GM18517 (cell line): ENCODE data around the gene CACNG3.
"Not testable (repeated sequence)": the region's sequence is repeated elsewhere in the genome, so short reads cannot be mapped to it uniquely, and the experiment has no call there.

Source experiments
- ATAC-seq: cut with Tn5 transposase; IDR thresholded peaks from one replicate; pipeline ENCODE4 v1.9.1; 2021; ENCODE audit warnings: mild to moderate bottlenecking, moderate library complexity; ENCODE audit not compliant: unreplicated experiment

CACNG3 gene

DNA sequence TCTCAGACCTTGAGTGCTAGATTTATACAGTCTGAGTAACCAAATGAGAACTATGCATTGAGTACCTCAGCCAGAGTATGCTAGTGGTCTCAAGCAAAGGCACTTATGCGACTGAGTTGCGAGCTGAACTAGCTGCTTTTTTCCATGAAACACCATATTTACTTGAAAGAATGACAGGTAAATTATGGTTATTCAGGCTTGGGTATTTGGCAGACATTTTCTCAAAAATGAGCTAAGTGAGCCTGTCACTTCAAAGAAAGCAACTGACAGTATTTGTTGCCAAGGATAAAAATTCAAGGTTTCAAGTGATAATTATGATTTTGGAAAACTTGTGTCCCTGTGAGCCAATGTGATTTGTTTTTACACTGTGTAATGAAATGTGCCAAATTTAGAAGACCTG, 19.3 kb downstream of the CACNG3 start:
- no peak for ATAC-seq

GRCh38 chr16:24279982-24280515, 23.9 kb downstream of the CACNG3 start:
- no peak for ATAC-seq

DNA sequence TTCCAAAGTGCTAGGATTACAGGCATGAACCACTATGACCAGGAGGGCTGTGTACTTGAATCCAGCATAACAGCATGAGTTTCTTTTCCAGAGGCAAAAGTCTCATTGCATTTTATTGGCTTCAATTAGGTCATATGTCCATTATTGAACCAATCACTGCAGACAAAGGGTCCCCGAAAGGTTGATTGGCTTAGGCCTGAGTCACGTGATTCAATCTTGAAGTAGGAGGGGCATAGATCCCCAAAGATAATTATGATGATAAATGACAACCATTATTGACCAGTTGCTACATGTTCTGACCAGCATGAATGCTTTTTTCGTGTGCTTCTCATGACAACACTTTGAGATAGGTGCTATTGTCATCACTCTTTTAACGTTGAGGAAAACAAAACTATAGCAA, 25.3 kb downstream of the CACNG3 start:
- ATAC-seq: no peak

GRCh38 chr16:24282141-24282540, 26.0 kb downstream of the CACNG3 start:
- ATAC-seq: no peak

- no peak for ATAC-seq
Observed at GRCh38 chr16:24286741-24287405, 30.7 kb downstream of the CACNG3 start.

DNA sequence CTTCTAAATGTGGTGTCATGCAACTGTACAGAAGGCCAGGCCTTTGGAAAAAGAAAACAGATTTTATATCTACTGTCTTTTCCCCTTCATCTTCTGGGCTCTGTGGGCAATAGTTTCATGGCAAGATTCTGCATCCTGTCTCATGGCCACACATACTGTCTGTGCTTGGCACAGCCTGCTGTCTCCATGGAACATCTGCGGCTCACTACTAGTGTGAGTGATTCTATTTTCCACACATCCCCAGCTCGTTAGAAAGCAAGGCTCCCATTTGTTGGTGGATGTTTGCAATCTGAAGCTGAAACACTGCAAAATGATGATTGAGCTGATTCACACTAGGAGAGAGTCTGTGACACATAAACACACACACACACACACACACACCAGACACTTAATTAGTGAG, 32.4 kb downstream of the CACNG3 start:
- ATAC-seq: no peak

DNA sequence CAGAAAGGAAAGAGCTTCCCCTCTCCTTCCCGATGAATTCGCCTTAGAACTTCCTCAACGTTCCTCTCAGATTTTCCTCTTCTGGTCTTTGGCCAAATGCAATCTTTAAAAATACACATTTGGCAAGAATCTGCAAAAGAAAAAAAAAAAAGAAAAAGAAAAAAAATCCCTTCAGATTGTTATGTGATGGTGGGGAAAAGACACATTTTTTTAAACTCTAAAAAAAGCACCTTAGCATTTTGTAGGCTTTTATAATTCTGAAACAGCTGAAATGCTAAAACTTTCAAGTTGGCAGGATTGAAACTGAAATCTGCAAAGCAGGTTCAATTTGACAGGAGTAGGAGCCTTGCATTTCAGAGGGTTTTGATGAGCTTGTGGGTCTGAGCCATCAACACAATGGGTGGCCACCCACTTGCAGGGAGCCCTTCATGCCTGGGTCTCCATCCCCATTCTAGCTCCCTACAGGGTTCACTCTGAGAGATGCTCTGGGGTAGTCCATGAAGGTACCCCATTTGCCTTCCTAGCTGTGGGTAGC, 33.1 kb downstream of the CACNG3 start:
- ATAC-seq: no peak

- no peak for ATAC-seq
Observed at GRCh38 chr16:24291932-24292331, 35.8 kb downstream of the CACNG3 start.

DNA sequence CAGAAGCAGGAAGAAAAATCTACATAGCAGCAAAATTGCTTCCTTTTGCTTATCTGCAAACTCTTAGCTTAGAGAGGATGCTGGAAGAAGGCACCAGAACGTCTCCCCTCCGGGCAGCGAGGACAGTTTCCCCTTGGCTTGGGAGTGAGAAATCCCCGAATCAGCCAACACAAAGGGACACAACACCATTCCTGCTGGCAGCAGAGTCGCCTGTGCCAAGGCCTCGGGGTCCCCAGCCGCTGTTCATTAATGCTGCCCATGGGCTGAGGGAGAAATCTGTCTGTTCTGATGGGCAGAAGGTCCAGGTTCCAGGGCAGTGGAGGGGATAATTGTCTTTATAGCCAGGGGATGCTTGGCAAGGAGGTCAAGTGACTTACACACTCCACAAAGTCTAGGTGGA, 38.0 kb downstream of the CACNG3 start:
- ATAC-seq: no peak

GRCh38 chr16:24297375-24297774, 41.2 kb downstream of the CACNG3 start:
- ATAC-seq: no peak

DNA sequence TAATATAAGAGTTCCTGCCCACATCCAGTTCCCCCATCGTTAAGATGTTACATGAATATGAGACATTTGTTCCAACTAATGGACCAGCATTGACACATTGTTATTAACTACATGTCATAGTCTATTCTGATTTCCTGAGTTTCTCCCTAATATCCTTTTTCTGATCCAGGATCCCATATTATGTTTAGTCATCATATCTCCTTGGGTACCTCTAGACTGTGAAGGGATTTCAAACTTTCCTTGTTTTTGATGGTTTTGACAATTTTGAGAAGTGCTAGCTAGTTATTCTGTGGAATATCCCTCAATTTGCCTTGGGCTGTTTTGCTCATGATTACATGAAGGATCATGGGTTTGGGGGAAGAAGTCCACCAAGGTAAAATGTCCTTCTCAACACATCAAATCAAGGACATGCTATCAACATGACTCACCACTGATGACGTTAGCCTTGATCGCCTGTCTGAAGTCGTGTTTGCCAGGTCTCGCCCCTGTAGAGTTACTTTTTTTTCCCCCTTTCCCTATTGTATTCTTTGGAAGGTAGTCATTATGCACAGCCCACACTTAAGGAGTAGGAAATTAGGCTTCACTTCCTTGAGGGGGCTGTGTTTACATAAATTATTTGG, 42.5 kb downstream of the CACNG3 start:
- ATAC-seq: no peak

DNA sequence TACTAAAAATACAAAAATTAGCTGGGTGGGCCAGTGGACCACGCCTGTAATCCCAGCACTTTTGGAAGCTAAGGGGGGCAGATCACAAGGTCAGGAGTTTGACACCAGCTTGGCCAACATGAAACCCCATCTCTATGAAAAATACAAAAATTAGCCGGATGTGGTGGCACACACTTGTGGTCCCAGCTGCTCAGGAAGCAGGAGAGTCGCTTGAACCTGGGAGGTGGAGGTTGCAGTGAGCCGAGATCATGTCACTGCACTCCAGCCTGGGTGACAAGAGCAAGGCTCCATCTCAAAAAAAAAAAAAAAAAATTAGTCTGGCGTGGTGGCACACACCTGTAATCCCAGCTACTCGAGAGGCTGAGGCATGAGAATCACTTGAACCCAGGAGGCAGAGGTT, 44.6 kb downstream of the CACNG3 start:
- not testable (repeated sequence) for ATAC-seq

DNA sequence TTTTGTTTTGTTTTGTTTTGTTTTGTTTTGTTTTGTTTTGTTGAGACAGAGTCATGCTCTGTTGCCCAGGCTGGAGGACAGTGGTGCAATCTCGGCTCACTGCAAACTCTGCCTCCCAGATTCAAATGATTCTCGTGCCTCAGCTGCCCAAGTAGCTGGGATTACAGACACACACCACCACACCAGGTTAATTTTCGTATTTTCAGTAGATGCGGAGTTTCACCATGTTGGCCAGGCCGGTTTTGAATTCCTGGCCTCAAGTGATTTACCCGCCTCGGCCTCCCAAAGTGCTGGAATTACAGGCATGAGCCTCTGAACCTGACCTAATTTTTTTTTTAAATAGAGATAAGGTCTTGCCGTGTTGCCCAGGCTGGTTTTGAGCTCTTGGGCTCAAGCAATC, 46.5 kb downstream of the CACNG3 start:
- no peak for ATAC-seq

DNA sequence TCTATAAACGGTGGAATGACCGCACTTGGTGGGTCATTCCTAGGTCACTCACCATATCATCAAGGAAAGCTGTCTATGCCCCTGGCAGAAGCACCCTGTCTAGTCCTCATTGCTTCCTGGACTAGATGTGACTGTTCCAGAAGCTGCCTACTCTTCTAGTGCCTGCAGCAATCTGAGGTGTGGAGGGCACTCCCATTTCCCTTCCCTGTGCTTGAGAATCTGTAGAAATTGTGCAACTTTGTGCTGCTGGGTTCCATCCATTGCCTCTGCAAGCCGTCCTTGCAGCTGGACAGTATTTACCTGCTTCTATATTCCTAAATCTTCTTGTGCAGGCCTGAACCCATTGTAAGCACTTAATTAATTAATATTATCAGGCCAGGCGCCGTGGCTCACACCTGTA, 52.1 kb downstream of the CACNG3 start:
- ATAC-seq: no peak

DNA sequence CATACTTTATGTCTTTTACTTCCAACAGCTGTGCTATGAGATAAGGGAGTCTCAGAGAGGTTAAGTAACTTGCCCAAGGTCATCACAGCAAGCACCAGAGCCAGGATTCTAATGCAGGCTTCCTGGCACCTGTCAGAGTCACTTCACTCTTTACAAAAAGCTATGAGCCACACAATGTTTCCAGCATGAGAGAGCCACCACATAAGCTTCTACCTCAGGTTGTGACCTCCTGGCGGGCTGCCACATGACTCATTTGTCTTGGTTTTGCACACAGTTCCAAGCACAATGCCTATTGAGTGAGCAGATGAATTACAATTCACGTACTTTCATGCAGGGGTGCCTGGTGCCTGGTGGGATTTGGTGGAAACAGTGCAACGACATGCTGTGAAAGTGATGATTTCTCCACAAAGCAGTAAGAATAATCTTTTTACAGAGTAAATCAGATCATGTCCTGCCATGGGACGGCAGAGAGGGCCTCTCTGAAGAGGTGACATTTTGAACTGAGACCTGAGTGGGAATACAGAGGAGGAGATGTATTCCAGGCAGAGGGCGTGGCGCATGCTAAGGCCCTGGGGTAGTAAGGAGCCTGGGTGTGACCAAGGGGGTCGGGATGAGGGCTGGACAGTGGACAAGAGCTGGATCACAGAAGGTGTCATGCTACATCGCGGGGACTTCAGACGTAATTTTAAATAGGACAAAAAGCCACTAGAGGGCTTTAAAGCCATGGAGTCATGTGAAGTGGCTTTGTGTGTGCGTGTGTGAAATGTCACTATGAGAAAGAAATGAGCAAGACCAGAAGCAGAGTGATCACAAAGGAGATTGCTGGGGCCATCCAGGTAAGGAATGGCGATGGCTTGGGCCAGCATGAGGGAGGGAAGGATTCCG, 53.4 kb downstream of the CACNG3 start:
- no peak for ATAC-seq

GRCh38 chr16:24315343-24315742, 59.2 kb downstream of the CACNG3 start:
- no peak for ATAC-seq

DNA sequence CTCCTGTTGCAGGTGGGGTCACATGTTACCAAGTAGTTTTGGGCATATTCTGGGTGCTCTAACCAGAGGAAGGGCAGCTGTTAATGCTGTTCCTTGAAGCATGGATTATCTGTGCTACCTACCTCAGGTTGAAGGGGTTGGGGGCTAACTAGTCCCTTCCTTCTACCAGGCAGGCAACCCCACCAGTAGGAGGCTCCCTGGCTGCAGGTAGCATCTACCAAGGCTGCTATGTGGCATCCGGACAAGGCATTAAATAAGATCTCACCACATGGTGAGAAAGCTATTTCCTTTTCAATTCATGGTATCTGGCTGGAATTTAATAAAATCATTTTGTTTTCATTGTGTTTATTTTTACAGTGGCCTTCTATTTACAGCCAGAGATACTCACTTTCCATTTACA, 62.5 kb downstream of the CACNG3 start:
- ATAC-seq: no peak

DNA sequence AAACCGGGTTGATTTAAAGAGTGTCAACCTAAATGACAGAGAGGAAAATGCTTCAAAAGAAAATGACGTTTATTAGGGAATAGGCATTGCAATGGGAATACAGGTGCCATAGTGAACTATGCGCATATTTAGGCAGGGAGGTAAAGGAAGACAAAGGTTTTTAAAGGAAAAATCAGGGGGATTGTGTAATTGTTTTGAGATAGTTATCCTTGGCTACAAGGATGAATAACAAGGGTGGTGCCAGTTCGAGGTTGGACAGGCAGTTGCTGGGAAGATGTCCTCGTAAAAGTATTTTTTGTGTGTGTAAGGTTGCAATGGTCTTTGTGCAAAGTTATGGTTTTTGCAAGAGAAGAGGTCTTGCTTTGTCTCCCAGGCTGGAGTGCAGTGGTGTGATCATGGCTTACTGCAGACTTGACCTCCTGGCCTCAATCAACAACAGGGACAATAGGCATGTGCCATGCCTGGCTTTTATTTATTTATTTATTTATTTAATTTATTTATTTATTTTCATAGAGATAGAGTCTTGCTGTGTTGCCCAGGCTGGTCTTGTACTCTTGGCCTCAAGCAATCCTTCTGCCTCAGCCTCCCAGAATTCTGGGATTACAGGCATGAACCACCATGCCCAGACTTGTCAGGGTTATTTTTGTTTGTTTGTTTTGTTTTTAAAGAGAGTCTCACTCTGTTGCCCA, 63.1 kb downstream of the CACNG3 start:
- ATAC-seq: no peak

DNA sequence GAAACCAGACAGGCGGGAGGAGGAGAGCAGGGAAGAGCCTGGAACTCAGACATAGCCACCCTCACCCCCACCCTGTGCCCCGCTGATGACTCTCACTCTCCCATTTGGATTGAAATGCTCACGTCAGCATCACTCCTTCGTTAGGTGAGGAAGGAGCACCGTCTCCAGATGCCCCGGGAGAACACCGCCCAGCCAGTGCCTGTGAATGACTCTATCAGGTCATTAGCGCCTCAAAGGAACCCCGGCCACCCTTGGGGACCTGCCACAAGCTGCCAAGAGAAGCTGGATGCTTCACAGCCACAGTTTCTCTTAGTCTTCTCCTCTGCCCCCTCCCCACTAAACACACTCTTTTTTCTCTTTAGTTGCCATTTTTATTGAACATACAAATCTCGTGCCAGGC, 66.0 kb downstream of the CACNG3 start:
- ATAC-seq: no peak

DNA sequence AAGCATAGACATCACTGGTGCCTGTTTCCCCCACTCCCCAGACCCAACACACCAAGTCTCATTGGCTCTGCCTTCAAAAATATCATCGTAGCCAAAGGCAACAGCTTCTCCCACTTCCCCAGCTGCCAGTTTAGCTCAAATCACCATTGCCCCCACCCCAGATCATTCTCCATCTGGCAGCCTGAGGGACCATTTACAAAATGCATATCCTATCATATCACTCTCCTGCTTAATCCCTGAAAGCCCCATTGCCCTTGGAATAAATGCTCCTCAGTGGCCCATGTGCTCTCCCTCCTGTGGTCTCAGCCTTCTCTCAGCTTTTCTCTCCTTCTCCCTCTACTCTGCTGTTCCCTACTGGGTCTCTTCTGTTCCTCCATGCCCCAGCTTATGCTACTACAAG, 68.3 kb downstream of the CACNG3 start:
- ATAC-seq: no peak
